Calu3 (cell line): ENCODE data around the gene IER5L. TPM values are rescaled to one million over a fixed set of nuclear protein-coding genes. Genes with fewer than 3 reads are reported as not detected.

Experiments
- BruUV-seq: library from RNA; stranded (reverse); fragments of 400-500 nt; replicated peaks from 2 replicates; lab custom pipeline; 2021; lab: Mats Ljungman, UMichigan
- CTCF ChIA-PET: fragments of 300-600 bp; sonication (Branson Sonifier 250); formaldehyde crosslinking; loops from one replicate; lab custom pipeline; 2022; ENCODE audit warnings: antibody characterized with exemption; lab: Charles Lee
- DNase-seq: peaks from one replicate; pipeline ENCODE4 v3.0.0; 2022
- H3K27ac Mint-ChIP-seq: one replicate; pipeline ENCODE4 v1.8.0; 2022; ENCODE audit warnings: mixed read lengths; ENCODE audit not compliant: unreplicated experiment
- H3K27me3 Mint-ChIP-seq: one replicate; pipeline ENCODE4 v1.8.0; 2022; ENCODE audit warnings: mixed read lengths; ENCODE audit not compliant: unreplicated experiment
- H3K36me3 Mint-ChIP-seq: one replicate; pipeline ENCODE4 v1.8.0; 2022; ENCODE audit warnings: mild to moderate bottlenecking, moderate library complexity, mixed read lengths; ENCODE audit not compliant: insufficient read depth, unreplicated experiment
- H3K4me1 Mint-ChIP-seq: one replicate; pipeline ENCODE4 v1.8.0; 2022; ENCODE audit warnings: mild to moderate bottlenecking, low read depth, mixed read lengths; ENCODE audit not compliant: unreplicated experiment
- H3K4me3 Mint-ChIP-seq: one replicate; pipeline ENCODE4 v1.8.0; 2022; ENCODE audit warnings: mild to moderate bottlenecking, low read depth, moderate library complexity, mixed read lengths; ENCODE audit not compliant: unreplicated experiment
- H3K9me3 Mint-ChIP-seq: one replicate; pipeline ENCODE4 v1.8.0; 2022; ENCODE audit warnings: low read depth, mixed read lengths; ENCODE audit not compliant: unreplicated experiment
- CTCF ChIP-seq: fragments of 200-600 bp; IDR thresholded peaks from one replicate; pipeline ENCODE4 v1.8.0; 2022; ENCODE audit warnings: antibody characterized with exemption; ENCODE audit not compliant: unreplicated experiment
- intact Hi-C: fragments of 100-400 bp; cut with micrococcal nuclease; formaldehyde crosslinking; loops from one replicate; pipeline ENCODE4 v1.10.0; 2022; ENCODE audit not compliant: unreplicated experiment
- total RNA-seq: library from RNA; stranded (reverse); gene quantifications from 2 replicates; pipeline ENCODE4 v1.2.3, GENCODE V29; 2022

IER5L gene
- total RNA-seq, 1 experiment from 2014 or later, result 60.3 TPM

GRCh38 chr9:129213551-129213950, 35.5 kb upstream of the IER5L start:
- no peaks in the 10 kb centered on the region for H3K27me3 Mint-ChIP-seq
- no peak for TF ChIP-seq CTCF
- no peaks in the 10 kb centered on the region for H3K4me1 Mint-ChIP-seq
- H3K9me3 Mint-ChIP-seq, result no peaks in the 10 kb centered on the region
- H3K36me3 Mint-ChIP-seq, result no peaks in the 10 kb centered on the region
- no peak overlapping the region for H3K27ac Mint-ChIP-seq
- no TSS peak for BruUV-seq
- H3K4me3 Mint-ChIP-seq, result no peak overlapping the region
- intact Hi-C loops, result no loop called here
- CTCF ChIA-PET, result no interaction called here
- DNase-seq, result no peak

GRCh38 chr9:129211686-129212085, 33.6 kb upstream of the IER5L start:
- no peak for TF ChIP-seq CTCF
- no peaks in the 10 kb centered on the region for H3K4me1 Mint-ChIP-seq
- DNase-seq, result no peak
- no peaks in the 10 kb centered on the region for H3K9me3 Mint-ChIP-seq
- no peaks in the 10 kb centered on the region for H3K27me3 Mint-ChIP-seq
- no peak overlapping the region for H3K4me3 Mint-ChIP-seq
- no TSS peak for BruUV-seq
- H3K36me3 Mint-ChIP-seq, result no peaks in the 10 kb centered on the region
- CTCF ChIA-PET, result no interaction called here
- intact Hi-C loops, result no loop called here
- no peak overlapping the region for H3K27ac Mint-ChIP-seq

- no peak overlapping the region for H3K4me3 Mint-ChIP-seq
- no peak for TF ChIP-seq CTCF
- BruUV-seq, result no TSS peak
- no peaks in the 10 kb centered on the region for H3K36me3 Mint-ChIP-seq
- no peaks in the 10 kb centered on the region for H3K4me1 Mint-ChIP-seq
- DNase-seq, result no peak
- CTCF ChIA-PET, result no interaction called here
- intact Hi-C loops, result no loop called here
- no peak overlapping the region for H3K27ac Mint-ChIP-seq
- no peaks in the 10 kb centered on the region for H3K27me3 Mint-ChIP-seq
- H3K9me3 Mint-ChIP-seq, result no peaks in the 10 kb centered on the region
Observed at GRCh38 chr9:129210125-129210524, 32.1 kb upstream of the IER5L start.

- no peaks in the 10 kb centered on the region for H3K4me1 Mint-ChIP-seq
- no peak for TF ChIP-seq CTCF
- no peaks in the 10 kb centered on the region for H3K9me3 Mint-ChIP-seq
- no peak overlapping the region for H3K27ac Mint-ChIP-seq
- no peaks in the 10 kb centered on the region for H3K36me3 Mint-ChIP-seq
- BruUV-seq, result no TSS peak
- CTCF ChIA-PET, result no interaction called here
- no peak for DNase-seq
- H3K4me3 Mint-ChIP-seq, result no peak overlapping the region
- H3K27me3 Mint-ChIP-seq, result no peaks in the 10 kb centered on the region
- intact Hi-C loops, result no loop called here
Observed at GRCh38 chr9:129209580-129209979, 31.5 kb upstream of the IER5L start.

- no TSS peak for BruUV-seq
- no peak for TF ChIP-seq CTCF
- no peaks in the 10 kb centered on the region for H3K9me3 Mint-ChIP-seq
- intact Hi-C loops, result no loop called here
- no peak overlapping the region for H3K27ac Mint-ChIP-seq
- H3K4me3 Mint-ChIP-seq, result no peak overlapping the region
- H3K27me3 Mint-ChIP-seq, result no peaks in the 10 kb centered on the region
- no peak for DNase-seq
- no peaks in the 10 kb centered on the region for H3K36me3 Mint-ChIP-seq
- no peaks in the 10 kb centered on the region for H3K4me1 Mint-ChIP-seq
- CTCF ChIA-PET, result no interaction called here
Observed at GRCh38 chr9:129209109-129209508, 31.0 kb upstream of the IER5L start.
